K562 (cell line): ENCODE measurements around the gene IFT25.

Source experiments
- CBFA2T2 ChIP-seq: fragments of 450-650 bp; conservative IDR thresholded peaks from 2 replicates; pipeline ENCODE4 v1.6.1; 2017; ENCODE audit warnings: mild to moderate bottlenecking
- CTCF ChIP-seq, 3 experiments: IDR thresholded peaks in 2 of 3; conservative IDR thresholded peaks in 1 of 3; 2 replicates each; pipeline ENCODE4 v1.5.1; 2011 to 2012; ENCODE audit warnings: low read length in 3 of 3, mild to moderate bottlenecking in 3 of 3, control low read depth in 2 of 3, improper control_type of control experiment in 1 of 3, inconsistent platforms in 1 of 3, low read depth in 1 of 3, mixed read lengths in 1 of 3, moderate library complexity in 1 of 3; ENCODE audit not compliant: insufficient read depth in 2 of 3
- FOXK2 ChIP-seq, 2 experiments: fragments of 450-650 bp; IDR thresholded peaks in 1 of 2; conservative IDR thresholded peaks in 1 of 2; 2 replicates each; pipeline ENCODE4 v1.6.1; 2016; ENCODE audit warnings: low read depth in 2 of 2, mild to moderate bottlenecking in 1 of 2
- PHB2 ChIP-seq: fragments of 450-650 bp; IDR thresholded peaks from 2 replicates; pipeline ENCODE4 v1.6.1; 2017; ENCODE audit warnings: low read depth
- TEAD2 ChIP-seq: fragments of 450-650 bp; IDR thresholded peaks from 2 replicates; pipeline ENCODE4 v1.6.1; 2016; ENCODE audit warnings: missing genetic modification characterization, control low read depth, missing compliant biosample characterization

DNA sequence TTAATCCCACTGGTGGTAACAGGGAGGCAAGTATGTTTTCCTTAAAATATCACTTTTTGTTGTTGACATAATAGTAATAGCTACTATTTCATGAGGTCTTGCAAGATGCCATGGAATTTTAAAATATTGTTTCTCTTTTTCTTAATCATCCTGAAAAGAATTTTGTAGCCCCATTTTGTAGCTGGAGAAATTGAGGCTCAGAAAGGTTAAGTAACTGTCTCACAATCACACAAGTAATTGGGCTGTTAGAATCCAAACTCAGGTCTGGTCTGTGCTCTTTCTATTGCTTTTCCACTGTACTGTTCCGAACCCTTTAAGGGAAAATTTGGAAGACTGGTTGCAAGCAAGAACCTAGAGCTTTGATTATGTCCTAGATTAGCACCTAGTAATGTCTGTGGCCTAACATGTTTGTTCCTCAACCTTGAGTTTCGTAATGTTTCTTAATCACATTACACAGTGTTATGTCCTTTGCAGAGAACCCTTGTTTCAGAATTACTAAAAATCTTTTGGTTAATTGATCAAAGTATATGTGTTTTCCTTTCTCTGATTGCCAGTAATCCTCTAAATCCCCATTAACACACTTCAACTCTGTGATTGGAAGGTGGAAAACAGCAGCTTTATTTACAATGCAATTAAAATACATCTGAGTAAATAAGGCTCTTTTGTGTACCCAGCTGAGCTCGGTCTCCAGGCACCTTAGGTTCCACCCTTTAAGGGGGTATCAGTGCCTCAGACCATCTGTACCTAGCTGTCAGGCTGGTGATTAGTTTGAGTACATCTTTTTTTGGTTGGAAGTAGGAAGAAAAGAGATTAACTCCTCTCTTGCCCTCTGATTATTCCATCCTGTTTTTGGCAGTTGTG lies 11.0 kb upstream of the IFT25 start:
- TF ChIP-seq CBFA2T2 (no peak), TEAD2 (no peak), PHB2 (no peak), CTCF (IDR thresholded peaks at IDR 0.05 in 2 of 3, conservative IDR thresholded peaks at IDR 0.05 in 1 of 3; ENCODE audit: insufficient read depth in 2 of 3, low read depth in 1 of 3, low read length in 3 of 3) (no peak), FOXK2 (conservative IDR thresholded peaks at IDR 0.05 in 1 of 2, IDR thresholded peaks at IDR 0.05 in 1 of 2; ENCODE audit: low read depth in 2 of 2) (no peak)
